Measurements from ENCODE around the gene CINP. TPM values are rescaled to one million over a fixed set of nuclear protein-coding genes. Genes with fewer than 3 reads are reported as not detected.
"Not testable (repeated sequence)": the region's sequence is repeated elsewhere in the genome, so short reads cannot be mapped to it uniquely, and the experiment has no call there.

The CINP gene
- total RNA-seq, 2 donors from 2014 or later, result 38.5 to 39.1 TPM

- ATAC-seq (no peak), DNase-seq (ENCODE audit: low spot score) (no peak)
- peaks cover 14 to 25% of the 10 kb centered on the region in 2 donors for H3K4me1 Mint-ChIP-seq (ENCODE audit: low read depth in 2 of 2)
- H3K36me3 Mint-ChIP-seq, result no peaks in the 10 kb centered on the region
- no peaks in the 10 kb centered on the region for H3K9me3 Mint-ChIP-seq
- H3K27me3 Mint-ChIP-seq, result no peaks in the 10 kb centered on the region
- peak overlapping the region in 1 of 2 donors; percentile 6 for H3K27ac Mint-ChIP-seq
- H3K4me3 Mint-ChIP-seq, result peak overlapping the region; percentile 34
Measured at GRCh38 chr14:102373110-102373509, 10.4 kb upstream of the CINP start.

GRCh38 chr14:102371361-102371760, 8.7 kb upstream of the CINP start:
- ATAC-seq (no peak), DNase-seq (ENCODE audit: low spot score) (no peak)
- no peaks in the 10 kb centered on the region for H3K9me3 Mint-ChIP-seq
- no peaks in the 10 kb centered on the region for H3K36me3 Mint-ChIP-seq
- no peak overlapping the region for H3K4me3 Mint-ChIP-seq
- H3K27me3 Mint-ChIP-seq, result no peaks in the 10 kb centered on the region
- H3K4me1 Mint-ChIP-seq (ENCODE audit: low read depth in 2 of 2), result peaks cover 24 to 35% of the 10 kb centered on the region in 2 donors
- H3K27ac Mint-ChIP-seq, result peak overlapping the region; percentile 40 to 77

GRCh38 chr14:102370305-102370809, 7.7 kb upstream of the CINP start:
- Mint-ChIP-seq H3K27me3 (no peaks in the 10 kb centered on the region), H3K27ac (peak overlapping the region; percentile 40 to 77), H3K36me3 (no peaks in the 10 kb centered on the region), H3K9me3 (no peaks in the 10 kb centered on the region), H3K4me1 (ENCODE audit: low read depth in 2 of 2) (peaks cover 24 to 34% of the 10 kb centered on the region in 2 donors), H3K4me3 (peak overlapping the region; percentile 41)
- peak; percentile 68 to 74 for ATAC-seq
- no peak for DNase-seq (ENCODE audit: low spot score)

- Mint-ChIP-seq H3K9me3 (no peaks in the 10 kb centered on the region), H3K4me1 (ENCODE audit: low read depth in 2 of 2) (peaks cover 27% of the 10 kb centered on the region in 2 donors)
Measured at GRCh38 chr14:102363182-102363943, 673 bp upstream of the CINP start.

GRCh38 chr14:102362084-102362483, 606 bp downstream of the CINP start:
- DNase-seq (ENCODE audit: low spot score) (no peak), ATAC-seq (peak; percentile 50 to 79)
- peaks cover 9% of the 10 kb centered on the region for H3K36me3 Mint-ChIP-seq
- no peak overlapping the region for H3K4me3 Mint-ChIP-seq
- H3K9me3 Mint-ChIP-seq, result no peaks in the 10 kb centered on the region
- peaks cover 20 to 21% of the 10 kb centered on the region in 2 donors for H3K4me1 Mint-ChIP-seq (ENCODE audit: low read depth in 2 of 2)
- H3K27ac Mint-ChIP-seq, result peak overlapping the region in 1 of 2 donors; percentile 81
- H3K27me3 Mint-ChIP-seq, result no peaks in the 10 kb centered on the region

More at GRCh38 chr14:102363182-102363943, 673 bp upstream of the CINP start:
- Mint-ChIP-seq H3K27me3 (no peaks in the 10 kb centered on the region), H3K4me3 (no peak overlapping the region), H3K27ac (no peak overlapping the region), H3K36me3 (no peaks in the 10 kb centered on the region)
- DNase-seq (ENCODE audit: low spot score), result no peak
- ATAC-seq, result peak; percentile 16 to 53

GRCh38 chr14:102360388-102360787, 2.3 kb downstream of the CINP start:
- H3K4me3 Mint-ChIP-seq, result no peak overlapping the region
- H3K36me3 Mint-ChIP-seq, result peaks cover 9% of the 10 kb centered on the region
- no peak for ATAC-seq
- no peaks in the 10 kb centered on the region for H3K27me3 Mint-ChIP-seq
- peaks cover 15 to 17% of the 10 kb centered on the region in 2 donors for H3K4me1 Mint-ChIP-seq (ENCODE audit: low read depth in 2 of 2)
- no peak for DNase-seq (ENCODE audit: low spot score)
- H3K27ac Mint-ChIP-seq, result no peak overlapping the region
- H3K9me3 Mint-ChIP-seq, result no peaks in the 10 kb centered on the region

- Mint-ChIP-seq H3K4me1 (ENCODE audit: low read depth in 2 of 2) (peaks cover 15 to 17% of the 10 kb centered on the region in 2 donors), H3K27me3 (no peaks in the 10 kb centered on the region), H3K4me3 (no peak overlapping the region), H3K9me3 (no peaks in the 10 kb centered on the region), H3K27ac (no peak overlapping the region), H3K36me3 (peaks cover 9% of the 10 kb centered on the region)
- DNase-seq (ENCODE audit: low spot score), result no peak
- ATAC-seq, result no peak
Measured at GRCh38 chr14:102359341-102359740, 3.3 kb downstream of the CINP start.

- DNase-seq (ENCODE audit: low spot score) (no peak), ATAC-seq (no peak)
- Mint-ChIP-seq H3K4me1 (ENCODE audit: low read depth in 2 of 2) (peaks cover 8 to 15% of the 10 kb centered on the region in 2 donors), H3K9me3 (no peaks in the 10 kb centered on the region), H3K36me3 (peaks cover 9% of the 10 kb centered on the region), H3K4me3 (no peak overlapping the region), H3K27me3 (no peaks in the 10 kb centered on the region), H3K27ac (no peak overlapping the region)
Measured at GRCh38 chr14:102356280-102356679, 6.4 kb downstream of the CINP start.

GRCh38 chr14:102353126-102353619, 9.5 kb downstream of the CINP start:
- Mint-ChIP-seq H3K9me3 (no peaks in the 10 kb centered on the region), H3K4me1 (ENCODE audit: low read depth in 2 of 2) (peaks cover 0 to 4% of the 10 kb centered on the region in 2 donors), H3K27me3 (no peaks in the 10 kb centered on the region), H3K4me3 (no peak overlapping the region), H3K36me3 (peaks cover 9% of the 10 kb centered on the region), H3K27ac (no peak overlapping the region)
- DNase-seq (ENCODE audit: low spot score) (no peak), ATAC-seq (no peak)

GRCh38 chr14:102352213-102352612, 10.5 kb downstream of the CINP start:
- no peaks in the 10 kb centered on the region for H3K27me3 Mint-ChIP-seq
- no peak for ATAC-seq
- H3K36me3 Mint-ChIP-seq, result peaks cover 1% of the 10 kb centered on the region

GRCh38 chr14:102351593-102351992, 11.1 kb downstream of the CINP start:
- DNase-seq (ENCODE audit: low spot score); H3K9me3 Mint-ChIP-seq; H3K4me3 Mint-ChIP-seq; H3K27me3 Mint-ChIP-seq; H3K4me1 Mint-ChIP-seq (ENCODE audit: low read depth in 2 of 2); H3K27ac Mint-ChIP-seq; H3K36me3 Mint-ChIP-seq; ATAC-seq: not testable (repeated sequence)

More at GRCh38 chr14:102352213-102352612, 10.5 kb downstream of the CINP start:
- Mint-ChIP-seq H3K27ac (no peak overlapping the region), H3K4me1 (ENCODE audit: low read depth in 2 of 2) (peaks cover 0 to 4% of the 10 kb centered on the region in 2 donors), H3K9me3 (no peaks in the 10 kb centered on the region), H3K4me3 (no peak overlapping the region)
- no peak for DNase-seq (ENCODE audit: low spot score)

- H3K36me3 Mint-ChIP-seq, result no peaks in the 10 kb centered on the region
- H3K4me3 Mint-ChIP-seq, result no peak overlapping the region
- no peaks in the 10 kb centered on the region for H3K27me3 Mint-ChIP-seq
- no peak for DNase-seq (ENCODE audit: low spot score)
- no peak overlapping the region for H3K27ac Mint-ChIP-seq
- H3K4me1 Mint-ChIP-seq (ENCODE audit: low read depth in 2 of 2), result peaks cover 0 to 4% of the 10 kb centered on the region in 2 donors
- H3K9me3 Mint-ChIP-seq, result no peaks in the 10 kb centered on the region
- no peak for ATAC-seq
Measured at GRCh38 chr14:102351023-102351422, 11.7 kb downstream of the CINP start.

GRCh38 chr14:102348376-102348775, 14.3 kb downstream of the CINP start:
- ATAC-seq, result no peak
- H3K4me1 Mint-ChIP-seq (ENCODE audit: low read depth in 2 of 2), result peaks cover 0 to 4% of the 10 kb centered on the region in 2 donors
- peaks cover 4% of the 10 kb centered on the region for H3K36me3 Mint-ChIP-seq
- H3K27ac Mint-ChIP-seq, result no peak overlapping the region
- no peaks in the 10 kb centered on the region for H3K27me3 Mint-ChIP-seq
- no peak for DNase-seq (ENCODE audit: low spot score)
- H3K4me3 Mint-ChIP-seq, result no peak overlapping the region
- no peaks in the 10 kb centered on the region for H3K9me3 Mint-ChIP-seq

GRCh38 chr14:102346645-102347044, 16.0 kb downstream of the CINP start:
- H3K27ac Mint-ChIP-seq, result no peak overlapping the region
- no peaks in the 10 kb centered on the region for H3K4me1 Mint-ChIP-seq (ENCODE audit: low read depth in 2 of 2)
- no peaks in the 10 kb centered on the region for H3K27me3 Mint-ChIP-seq
- no peaks in the 10 kb centered on the region for H3K9me3 Mint-ChIP-seq
- H3K4me3 Mint-ChIP-seq, result no peak overlapping the region
- DNase-seq (ENCODE audit: low spot score), result no peak
- peaks cover 8% of the 10 kb centered on the region for H3K36me3 Mint-ChIP-seq
- ATAC-seq, result no peak
